ENCODE results near the gene ANKRD24. TPM values are rescaled to one million over a fixed set of nuclear protein-coding genes. Genes with fewer than 3 reads are reported as not detected.

ANKRD24 gene
- polyA plus RNA-seq, 3 donors, result 0.07 to 0.79 TPM; not detected in 1

- Histone ChIP-seq H3K4me1 (ENCODE audit: control insufficient read depth in 1 of 2, insufficient read depth in 2 of 2, low read length in 2 of 2) (peaks cover 5 to 7% of the 10 kb centered on the region in 2 donors), H3K4me3 (replicated peaks in 1 of 3; ENCODE audit: low read depth in 2 of 3, low read length in 3 of 3) (no peak overlapping the region), H3K79me2 (ENCODE audit: insufficient read depth, low read length) (no peaks in the 10 kb centered on the region), H3K27me3 (ENCODE audit: control insufficient read depth in 2 of 2, insufficient read depth in 2 of 2, low read length in 2 of 2) (no peaks in the 10 kb centered on the region), H4K20me1 (ENCODE audit: insufficient read depth, low read length) (no peaks in the 10 kb centered on the region), H3K9ac (ENCODE audit: insufficient read depth, low read length, poor library complexity, severe bottlenecking) (no peak overlapping the region), H3K9me3 (replicated peaks in 1 of 2; ENCODE audit: control insufficient read depth in 1 of 2, insufficient read depth in 1 of 2, low read length in 2 of 2) (peaks cover 7 to 12% of the 10 kb centered on the region in 2 donors), H3K27ac (ENCODE audit: low read depth in 1 of 2, low read length in 2 of 2) (peak overlapping the region in 1 of 2 donors; percentile 58), H3K36me3 (replicated peaks in 1 of 2; ENCODE audit: control insufficient read depth in 1 of 2, insufficient read depth in 2 of 2, low read length in 2 of 2) (peaks cover 57 to 81% of the 10 kb centered on the region in 2 donors), H3K4me2 (replicated peaks; ENCODE audit: extremely low read depth, low read length, poor library complexity, severe bottlenecking) (no peak overlapping the region), H2AFZ (ENCODE audit: insufficient read depth, low read depth, low read length, poor library complexity, severe bottlenecking) (no peak overlapping the region)
- peaks cover 0 to 1% (median 0%) of the 10 kb centered on the region in 3 donors for H3K27me3 Mint-ChIP-seq (ENCODE audit: low read depth in 3 of 3)
- peaks cover 65 to 97% of the 10 kb centered on the region in 2 donors for H3K36me3 Mint-ChIP-seq
- peaks cover 5 to 10% (median 7%) of the 10 kb centered on the region in 7 donors for H3K9me3 Mint-ChIP-seq
- 84% methylated on average over 5 of the region's 11 CpGs for WGBS (ENCODE audit: insufficient coverage)
- peak overlapping the region in 2 of 7 donors; percentile 50 to 73 for H3K27ac Mint-ChIP-seq
- DNase-seq, result peak in 2 of 3 donors; percentile 14 to 25
- peaks cover 9% of the 10 kb centered on the region for H3K4me1 Mint-ChIP-seq
- TF ChIP-seq, protein P1, sequence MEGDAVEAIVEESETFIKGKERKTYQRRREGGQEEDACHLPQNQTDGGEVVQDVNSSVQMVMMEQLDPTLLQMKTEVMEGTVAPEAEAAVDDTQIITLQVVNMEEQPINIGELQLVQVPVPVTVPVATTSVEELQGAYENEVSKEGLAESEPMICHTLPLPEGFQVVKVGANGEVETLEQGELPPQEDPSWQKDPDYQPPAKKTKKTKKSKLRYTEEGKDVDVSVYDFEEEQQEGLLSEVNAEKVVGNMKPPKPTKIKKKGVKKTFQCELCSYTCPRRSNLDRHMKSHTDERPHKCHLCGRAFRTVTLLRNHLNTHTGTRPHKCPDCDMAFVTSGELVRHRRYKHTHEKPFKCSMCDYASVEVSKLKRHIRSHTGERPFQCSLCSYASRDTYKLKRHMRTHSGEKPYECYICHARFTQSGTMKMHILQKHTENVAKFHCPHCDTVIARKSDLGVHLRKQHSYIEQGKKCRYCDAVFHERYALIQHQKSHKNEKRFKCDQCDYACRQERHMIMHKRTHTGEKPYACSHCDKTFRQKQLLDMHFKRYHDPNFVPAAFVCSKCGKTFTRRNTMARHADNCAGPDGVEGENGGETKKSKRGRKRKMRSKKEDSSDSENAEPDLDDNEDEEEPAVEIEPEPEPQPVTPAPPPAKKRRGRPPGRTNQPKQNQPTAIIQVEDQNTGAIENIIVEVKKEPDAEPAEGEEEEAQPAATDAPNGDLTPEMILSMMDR (IDR thresholded peaks at IDR 0.05), result no peak
- intact Hi-C loops (cut with micrococcal nuclease), result loop anchor here in 1 of 2 donors (10.0 kb wide), 1 partner anchor 264 kb away; no protein-coding TSS in a partner anchor
- H3K4me3 Mint-ChIP-seq, result no peak overlapping the region
These were observed 78.2 kb downstream of the ANKRD24 start for GRCh38 chr19:4260613-4261191.

GRCh38 chr19:4264812-4265211 lies 82.3 kb downstream of the ANKRD24 start:
- no peaks in the 10 kb centered on the region for H3K27me3 ChIP-seq (ENCODE audit: control insufficient read depth in 2 of 2, insufficient read depth in 2 of 2, low read length in 2 of 2)
- H3K9ac ChIP-seq (ENCODE audit: insufficient read depth, low read length, poor library complexity, severe bottlenecking), result no peak overlapping the region
- intact Hi-C loops (cut with micrococcal nuclease), result loop anchor here in 1 of 2 donors (5.0 to 10.0 kb wide), 2 partner anchors 87 to 260 kb away; no protein-coding TSS in a partner anchor
- Mint-ChIP-seq H3K4me3 (no peak overlapping the region), H3K36me3 (peaks cover 65 to 95% of the 10 kb centered on the region in 2 donors), H3K4me1 (peaks cover 18% of the 10 kb centered on the region), H3K9me3 (peaks cover 0 to 3% (median 0%) of the 10 kb centered on the region in 7 donors), H3K27ac (peak overlapping the region in 2 of 7 donors; percentile 42 to 60), H3K27me3 (ENCODE audit: low read depth in 3 of 3) (peaks cover 0 to 2% (median 1%) of the 10 kb centered on the region in 3 donors)
- no peak overlapping the region for H3K27ac ChIP-seq (ENCODE audit: low read depth in 1 of 2, low read length in 2 of 2)
- peaks cover 15 to 16% of the 10 kb centered on the region in 2 donors for H3K4me1 ChIP-seq (ENCODE audit: control insufficient read depth in 1 of 2, insufficient read depth in 2 of 2, low read length in 2 of 2)
- no peak overlapping the region for H2AFZ ChIP-seq (ENCODE audit: insufficient read depth, low read depth, low read length, poor library complexity, severe bottlenecking)
- H3K36me3 ChIP-seq (replicated peaks in 1 of 2; ENCODE audit: control insufficient read depth in 1 of 2, insufficient read depth in 2 of 2, low read length in 2 of 2), result peaks cover 41 to 78% of the 10 kb centered on the region in 2 donors
- DNase-seq, result no peak
- TF ChIP-seq, protein P1 (IDR thresholded peaks at IDR 0.05), result no peak
- H3K79me2 ChIP-seq (ENCODE audit: insufficient read depth, low read length), result no peaks in the 10 kb centered on the region
- no peaks in the 10 kb centered on the region for H3K9me3 ChIP-seq (replicated peaks in 1 of 2; ENCODE audit: control insufficient read depth in 1 of 2, insufficient read depth in 1 of 2, low read length in 2 of 2)
- H3K4me3 ChIP-seq (replicated peaks in 1 of 3; ENCODE audit: low read depth in 2 of 3, low read length in 3 of 3), result no peak overlapping the region
- H3K4me2 ChIP-seq (replicated peaks; ENCODE audit: extremely low read depth, low read length, poor library complexity, severe bottlenecking), result no peak overlapping the region
- 82% methylated on average over 3 of the region's 4 CpGs for WGBS (ENCODE audit: insufficient coverage)
- H4K20me1 ChIP-seq (ENCODE audit: insufficient read depth, low read length), result peaks cover 9% of the 10 kb centered on the region

All from CD14-positive monocyte (primary cell).